Measurements from ENCODE around the gene UGGT2.
"Not testable (repeated sequence)": the region's sequence is repeated elsewhere in the genome, so short reads cannot be mapped to it uniquely, and the experiment has no call there.

The UGGT2 gene

GRCh38 chr13:95893861-95894260, 159.3 kb downstream of the UGGT2 start:
- DNase-seq = no peak

DNA sequence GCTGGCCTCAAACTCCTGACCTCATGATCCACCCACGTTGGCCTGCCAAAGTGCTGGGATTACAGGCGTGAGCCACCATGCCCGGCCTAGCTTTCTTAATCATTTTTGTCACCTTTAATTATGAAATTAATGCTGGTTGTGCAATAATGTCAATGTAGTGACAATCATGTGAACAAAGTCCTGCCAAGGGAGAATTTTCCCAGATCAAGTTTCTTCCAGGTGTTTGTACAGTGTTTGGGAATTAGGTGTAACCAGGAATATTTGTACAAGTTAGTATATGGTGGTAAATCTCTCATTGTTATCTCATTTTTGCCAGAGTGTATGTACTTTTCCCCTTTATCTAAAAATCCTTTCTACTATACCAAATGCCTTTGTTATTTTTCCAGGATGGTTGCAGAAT, 171.1 kb downstream of the UGGT2 start:
- DNase-seq = no peak

DNA sequence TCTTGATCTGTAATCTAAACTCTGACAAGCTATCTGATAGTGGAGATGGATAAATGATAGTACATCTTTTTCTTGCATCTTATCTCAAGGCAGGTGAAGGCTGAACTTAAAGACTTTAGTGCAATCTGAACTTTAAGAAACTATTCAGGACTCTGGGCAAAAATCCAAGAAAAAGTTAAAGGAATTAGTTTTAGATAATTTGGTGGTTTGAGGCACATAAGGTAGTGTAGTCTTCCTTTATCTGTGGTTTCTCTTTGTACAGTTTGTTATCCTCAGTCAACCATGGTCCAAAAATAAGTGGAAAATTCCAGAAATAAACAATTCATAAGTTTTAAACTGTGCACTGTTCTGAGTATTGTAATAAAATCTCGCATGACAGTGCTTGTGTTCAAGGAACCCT, 172.9 kb downstream of the UGGT2 start:
- DNase-seq = no peak

DNA sequence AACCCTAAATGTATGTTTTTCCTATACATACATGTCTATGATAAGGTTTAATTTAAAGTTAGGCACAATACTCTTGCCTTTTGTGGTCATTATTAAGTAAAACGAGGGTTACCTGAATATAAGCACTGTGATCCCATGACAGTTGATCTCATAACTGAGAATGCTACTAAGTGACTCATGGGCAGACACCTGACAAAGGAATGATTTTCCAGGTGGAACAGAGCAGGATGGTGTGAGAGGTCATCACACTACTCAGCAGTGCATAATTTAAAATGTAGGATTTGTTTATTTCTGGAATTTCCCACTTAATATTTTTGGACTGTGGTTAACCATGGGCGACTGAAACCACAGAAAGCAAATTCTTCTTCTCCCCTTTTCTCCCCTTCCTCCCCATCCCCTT, 178.9 kb downstream of the UGGT2 start:
- DNase-seq = no peak

- no peak for DNase-seq
Observed at GRCh38 chr13:95870421-95870820, 182.8 kb downstream of the UGGT2 start.

DNA sequence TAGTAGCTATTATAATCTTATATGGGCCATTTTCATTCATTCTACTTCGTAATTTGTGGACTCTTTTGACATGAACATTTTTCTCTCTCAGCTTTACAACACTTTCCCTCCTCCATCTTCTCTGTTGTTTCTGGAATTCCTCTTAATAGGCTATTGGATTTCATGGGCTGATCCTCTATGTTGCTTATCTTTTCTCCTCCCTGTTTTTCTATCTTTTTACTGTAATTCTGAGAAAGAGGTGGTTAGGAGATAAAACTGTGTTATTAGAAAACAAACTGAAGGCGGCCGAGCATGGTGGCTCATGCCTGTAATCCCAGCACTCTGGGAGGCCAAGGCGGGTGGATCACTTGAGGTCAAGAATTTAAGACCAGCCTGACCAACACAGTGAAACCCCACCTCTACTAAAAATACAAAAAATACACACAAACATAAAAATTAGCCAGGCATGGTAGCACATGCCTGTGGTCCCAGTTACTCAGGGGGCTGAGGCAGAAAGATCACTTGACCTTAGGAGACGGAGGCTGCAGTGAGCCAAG, 188.1 kb downstream of the UGGT2 start:
- no peak for DNase-seq

DNA sequence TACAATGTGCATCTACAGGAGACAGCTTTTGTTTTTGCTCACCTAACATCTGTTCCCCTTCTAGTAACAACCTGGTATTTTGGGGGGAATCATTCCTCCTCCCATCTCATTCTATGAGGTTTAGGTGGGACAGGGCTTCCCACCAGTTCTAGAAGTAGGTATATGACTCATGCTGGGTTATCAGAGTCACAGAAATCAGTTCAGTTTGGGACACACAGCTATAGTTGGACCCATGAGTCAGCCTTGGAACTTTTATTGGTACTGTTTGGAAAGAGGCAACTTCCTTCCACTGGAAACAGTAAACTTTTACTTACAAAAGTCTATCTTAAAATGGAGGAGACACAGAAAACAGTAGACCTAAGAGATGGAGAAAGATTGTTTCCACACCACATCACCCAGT, 190.8 kb downstream of the UGGT2 start:
- DNase-seq = no peak

GRCh38 chr13:95861296-95861695, 191.9 kb downstream of the UGGT2 start:
- DNase-seq = no peak

GRCh38 chr13:95858286-95859075, 194.7 kb downstream of the UGGT2 start:
- no peak for DNase-seq

GRCh38 chr13:95845656-95846055, 207.5 kb downstream of the UGGT2 start:
- DNase-seq = not testable (repeated sequence)

DNA sequence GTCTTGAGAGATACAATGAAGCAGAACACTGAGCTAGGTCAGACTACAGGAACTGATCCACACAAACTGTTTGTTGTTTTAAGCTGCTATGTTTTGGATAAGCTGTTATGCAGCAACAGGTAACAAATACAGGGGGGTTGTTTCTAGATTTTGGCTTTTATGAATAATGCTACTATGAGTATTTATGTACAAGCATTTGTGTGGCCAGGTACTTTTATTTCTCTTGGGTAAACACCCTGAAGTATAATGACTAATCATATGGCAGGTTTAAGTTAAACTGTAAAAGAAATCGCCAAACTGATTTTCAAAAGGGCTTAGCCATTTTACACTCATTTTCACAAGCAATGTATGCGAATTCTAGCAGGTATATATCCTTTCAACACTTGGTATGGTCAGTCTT, 210.3 kb downstream of the UGGT2 start:
- DNase-seq = no peak

- no peak for DNase-seq
Observed at GRCh38 chr13:95841894-95842293, 211.3 kb downstream of the UGGT2 start.

GRCh38 chr13:95834134-95834765, 219.0 kb downstream of the UGGT2 start:
- peak; percentile 0 for DNase-seq

DNA sequence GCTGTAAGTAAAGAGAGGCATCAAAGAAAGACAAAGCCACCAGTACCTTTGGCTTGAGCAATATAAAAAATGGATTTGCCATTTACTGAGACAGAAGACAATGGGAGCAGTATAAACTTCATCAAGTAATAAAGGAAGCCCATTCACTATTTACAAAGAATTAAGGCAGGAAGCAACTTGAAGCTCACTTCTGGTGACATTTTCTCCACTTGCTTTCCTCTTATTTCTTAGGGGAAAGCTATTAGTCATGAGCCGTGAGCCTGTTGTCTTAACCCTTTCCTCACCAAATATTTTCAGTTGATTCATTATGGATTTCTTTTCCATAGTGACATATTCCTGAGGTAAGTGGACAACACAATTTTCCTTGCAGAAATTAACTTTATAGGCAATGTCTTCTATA, 219.5 kb downstream of the UGGT2 start:
- DNase-seq = no peak

DNA sequence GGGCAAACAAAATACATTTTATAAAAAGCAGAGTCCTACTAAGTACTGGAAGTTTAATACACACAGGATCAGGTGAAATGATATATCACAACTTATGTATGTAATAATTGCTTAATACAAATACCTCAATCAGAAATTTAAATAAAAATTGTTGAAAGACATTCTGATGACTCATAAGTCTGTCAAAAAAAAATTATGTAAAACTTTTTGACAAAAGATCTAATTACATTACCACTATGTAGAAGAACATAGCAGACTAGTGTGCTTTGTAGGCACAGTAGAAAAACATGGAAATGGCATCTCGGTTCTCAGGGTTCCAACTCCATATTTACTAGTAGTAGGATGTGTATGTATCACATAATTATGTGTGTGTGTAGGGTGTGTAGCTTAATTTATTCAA, 220.1 kb downstream of the UGGT2 start:
- DNase-seq = no peak

DNA sequence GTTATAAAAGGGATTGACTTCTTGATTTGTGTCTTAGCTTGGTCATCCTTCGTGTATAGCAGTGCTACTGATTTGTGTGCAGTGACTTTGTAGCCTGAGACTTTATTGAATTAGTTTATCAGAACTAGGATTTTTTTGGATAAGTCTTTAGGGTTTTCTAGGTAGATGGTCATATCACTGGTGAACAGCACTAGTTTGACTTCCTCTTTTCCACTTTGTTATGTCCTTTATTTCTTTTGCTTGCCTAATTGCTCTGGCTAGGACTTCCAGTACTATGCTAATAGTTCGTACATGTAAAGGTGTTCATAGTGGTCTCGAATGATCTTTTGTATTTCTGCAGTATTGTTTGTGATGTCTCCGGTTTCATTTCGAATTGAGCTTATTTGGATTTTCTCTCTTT, 230.9 kb downstream of the UGGT2 start:
- no peak for DNase-seq

DNA sequence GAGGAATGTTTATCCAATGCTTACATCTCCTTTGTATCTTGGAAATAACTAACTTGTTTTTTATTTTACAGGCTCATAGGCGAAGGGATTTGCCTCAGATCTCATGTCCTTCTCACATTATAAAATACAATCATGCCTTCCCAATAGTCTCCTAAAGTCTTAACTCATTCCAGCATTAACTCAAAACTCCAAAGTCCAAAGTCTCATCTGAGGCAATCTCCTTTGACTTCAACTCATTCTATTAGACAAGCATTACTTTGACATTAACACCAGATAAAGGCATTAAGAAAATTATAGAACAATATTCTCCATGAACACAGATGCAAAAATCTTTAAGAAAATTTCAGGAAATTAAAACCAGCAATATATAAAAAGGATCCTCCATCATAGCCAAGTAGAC, 238.7 kb downstream of the UGGT2 start:
- no peak for DNase-seq

- DNase-seq = no peak
Observed at GRCh38 chr13:95813139-95813538, 240.1 kb downstream of the UGGT2 start.

DNA sequence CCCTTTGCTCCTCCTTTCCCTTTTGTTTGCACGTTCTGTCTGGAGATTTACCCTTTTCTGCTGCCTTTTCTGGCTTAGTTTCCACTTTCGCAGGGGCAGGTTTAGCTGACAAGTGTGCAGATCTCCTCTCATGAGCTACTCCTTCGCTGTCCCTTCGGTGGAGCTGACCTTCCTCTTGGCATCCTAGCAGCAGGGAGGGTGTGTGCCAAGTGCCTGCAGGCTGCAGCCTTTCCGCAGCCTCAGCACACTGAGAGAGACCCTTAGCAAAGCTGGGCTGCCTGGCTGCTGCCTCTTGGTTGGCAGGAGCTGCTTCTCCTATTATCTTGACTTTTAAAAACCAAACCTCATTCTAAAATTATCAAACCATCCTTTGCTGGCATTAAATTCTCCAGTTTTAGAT, 243.8 kb downstream of the UGGT2 start:
- DNase-seq = no peak

- no peak for DNase-seq
Observed at GRCh38 chr13:95805921-95806320, 247.3 kb downstream of the UGGT2 start.

DNA sequence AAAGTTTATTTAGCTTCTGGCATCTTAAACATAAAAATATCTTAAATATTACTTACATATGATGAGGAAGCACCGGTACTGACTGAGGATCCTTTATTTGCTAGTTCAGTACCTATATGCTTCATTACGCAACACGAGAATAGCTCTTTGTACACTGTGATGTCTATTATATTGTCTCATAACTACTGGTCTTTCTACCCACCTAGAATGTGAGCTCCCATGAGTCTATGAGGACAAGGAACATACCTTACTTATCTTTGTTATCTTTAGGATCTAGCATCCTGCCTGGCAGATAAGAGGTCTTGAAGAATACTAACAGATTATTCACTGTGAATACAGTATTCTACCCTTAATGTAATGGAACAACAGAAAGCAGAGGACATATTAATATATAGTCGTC, 251.4 kb downstream of the UGGT2 start:
- no peak for DNase-seq

DNA sequence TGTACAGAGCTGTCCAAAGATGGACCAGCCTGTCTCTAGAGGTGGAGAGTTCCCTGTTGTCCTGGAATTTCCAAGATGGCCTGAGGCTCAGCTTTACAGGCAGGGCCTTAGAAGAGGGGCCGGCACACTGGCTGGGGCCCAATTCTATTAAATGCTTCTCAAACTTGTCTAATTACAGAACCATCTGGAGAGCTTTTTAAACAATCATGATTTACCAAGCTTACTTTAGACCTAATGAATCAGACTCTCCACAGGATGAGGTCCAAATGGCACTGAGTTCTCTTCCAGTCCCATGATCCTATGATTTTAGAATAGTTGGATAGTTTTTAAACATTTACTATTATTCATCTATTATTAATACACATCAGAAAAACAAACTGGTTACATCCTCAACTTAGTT, 252.8 kb downstream of the UGGT2 start:
- DNase-seq = no peak

DNA sequence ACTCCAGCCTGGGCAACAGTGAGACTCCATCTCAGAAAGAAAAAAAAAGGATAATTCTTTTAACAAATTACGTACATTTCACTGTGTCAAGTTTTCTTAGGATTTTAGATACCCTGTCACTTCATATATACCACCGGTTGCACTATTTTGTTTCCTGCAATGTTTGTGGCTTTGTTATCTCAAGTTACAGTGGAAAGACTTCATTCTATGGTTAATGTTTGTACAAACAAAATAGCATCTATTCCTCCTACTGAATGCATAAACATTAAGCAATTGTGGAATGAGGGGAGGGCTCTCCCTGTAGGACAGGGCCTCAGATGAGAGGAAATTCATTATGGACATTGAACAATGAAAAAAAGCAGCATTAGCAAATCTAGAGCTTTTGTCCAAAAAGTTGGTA, 256.2 kb downstream of the UGGT2 start:
- no peak for DNase-seq

GRCh38 chr13:95793781-95794180, 259.4 kb downstream of the UGGT2 start:
- DNase-seq = no peak
